ENCODE results near the gene KCNJ18.
"Not testable (repeated sequence)": the region's sequence is repeated elsewhere in the genome, so short reads cannot be mapped to it uniquely, and the experiment has no call there.

DNA sequence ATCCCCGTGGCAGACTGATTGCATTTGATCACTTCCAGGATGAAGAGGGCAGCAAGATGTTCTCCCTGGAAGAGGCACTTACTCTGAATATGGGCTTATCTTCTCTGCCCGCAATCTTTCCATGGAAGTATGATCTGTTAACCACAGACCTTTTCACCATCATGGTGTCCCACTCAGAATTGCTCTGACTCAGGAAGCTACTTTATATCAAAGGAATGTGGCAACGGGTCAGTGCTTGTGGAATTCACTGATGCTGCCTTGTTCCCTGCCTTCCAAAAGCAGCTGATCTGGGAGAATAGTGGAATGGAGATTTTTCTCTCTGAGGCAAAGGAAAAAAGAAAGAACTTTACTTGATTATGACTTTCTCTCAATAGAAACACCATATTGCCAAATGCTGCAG, 23.6 kb downstream of the KCNJ18 start:
- not testable (repeated sequence) for TF ChIP-seq ZNF274 (IDR thresholded peaks at IDR 0.05; ENCODE audit: low read depth, low read length); YY1 (IDR thresholded peaks at IDR 0.05; ENCODE audit: insufficient read depth, insufficient read length)

Data from NT2/D1 (cell line).